HEK293T (cell line): ENCODE results near the gene RNF2.

Experiments
- CTCF ChIA-PET: fragments of 350-600 bp; formaldehyde crosslinking; extraction: SDS; loops from one replicate; lab custom pipeline; 2021; ENCODE audit warnings: antibody characterized with exemption, inconsistent platforms; lab: Yijun Ruan, JAX
- POLR2A ChIA-PET: fragments of 350-600 bp; formaldehyde crosslinking; extraction: SDS; loops from one replicate; lab custom pipeline; 2020; ENCODE audit warnings: antibody characterized with exemption, inconsistent platforms; lab: Yijun Ruan, JAX
- DNase-seq: peaks from one replicate; pipeline ENCODE4 v3.0.0; 2012; ENCODE audit warnings: mixed read lengths; ENCODE audit errors: extremely low spot score
- ARNT ChIP-seq: fragments of 450-650 bp; IDR thresholded peaks from 2 replicates; pipeline ENCODE4 v1.6.1; 2017; ENCODE audit warnings: mild to moderate bottlenecking
- BHLHE40 ChIP-seq: fragments of 450-650 bp; IDR thresholded peaks from 2 replicates; pipeline ENCODE4 v1.6.1; 2016; ENCODE audit warnings: mild to moderate bottlenecking, moderate library complexity, borderline replicate concordance
- CTBP1 ChIP-seq: fragments of 450-650 bp; IDR thresholded peaks from 2 replicates; pipeline ENCODE4 v1.6.1; 2016; ENCODE audit warnings: borderline replicate concordance
- ELF4 ChIP-seq: fragments of 450-650 bp; IDR thresholded peaks from 2 replicates; pipeline ENCODE4 v1.6.1; 2017; ENCODE audit warnings: antibody characterized with exemption
- FOXA1 ChIP-seq: fragments of 450-650 bp; IDR thresholded peaks from 2 replicates; pipeline ENCODE4 v1.6.1; 2016; ENCODE audit warnings: mild to moderate bottlenecking
- FOXK2 ChIP-seq: fragments of 450-650 bp; IDR thresholded peaks from 2 replicates; pipeline ENCODE4 v1.6.1; 2016; ENCODE audit warnings: mild to moderate bottlenecking
- FOXM1 ChIP-seq: fragments of 450-650 bp; IDR thresholded peaks from 2 replicates; pipeline ENCODE4 v1.6.1; 2017; ENCODE audit warnings: mild to moderate bottlenecking, borderline replicate concordance
- HDGF ChIP-seq: fragments of 450-650 bp; IDR thresholded peaks from 2 replicates; pipeline ENCODE4 v1.6.1; 2017; ENCODE audit warnings: antibody characterized with exemption, borderline replicate concordance
- L3MBTL2 ChIP-seq: fragments of 450-650 bp; conservative IDR thresholded peaks from 2 replicates; pipeline ENCODE4 v1.6.1; 2016; ENCODE audit warnings: mild to moderate bottlenecking
- LEF1 ChIP-seq: fragments of 450-650 bp; IDR thresholded peaks from 2 replicates; pipeline ENCODE4 v1.6.1; 2017; ENCODE audit warnings: mild to moderate bottlenecking, borderline replicate concordance
- NFRKB ChIP-seq: fragments of 450-650 bp; IDR thresholded peaks from 2 replicates; pipeline ENCODE4 v1.6.1; 2016; ENCODE audit warnings: mild to moderate bottlenecking, moderate library complexity
- PKNOX1 ChIP-seq: fragments of 450-650 bp; IDR thresholded peaks from 2 replicates; pipeline ENCODE4 v1.6.1; 2016
- SP1 ChIP-seq: fragments of 450-650 bp; IDR thresholded peaks from 2 replicates; pipeline ENCODE4 v1.6.1; 2017
- SUZ12 ChIP-seq: fragments of 450-650 bp; IDR thresholded peaks from 2 replicates; pipeline ENCODE4 v1.6.1; 2016; ENCODE audit warnings: mild to moderate bottlenecking
- TARDBP ChIP-seq: fragments of 450-650 bp; IDR thresholded peaks from 2 replicates; pipeline ENCODE4 v1.6.1; 2016
- ZNF384 ChIP-seq: fragments of 450-650 bp; IDR thresholded peaks from 2 replicates; pipeline ENCODE4 v1.6.1; 2016

RNF2 gene

GRCh38 chr1:185070051-185070450 lies 24.7 kb downstream of the RNF2 start:
- ChIA-PET POLR2A (no interaction called here), CTCF (no interaction called here)
- TF ChIP-seq ARNT (no peak), TARDBP (no peak), SUZ12 (no peak), CTBP1 (no peak), FOXM1 (no peak), SP1 (no peak), FOXA1 (no peak), NFRKB (no peak), LEF1 (no peak), HDGF (no peak), PKNOX1 (no peak), FOXK2 (no peak), L3MBTL2 (no peak), ZNF384 (no peak), ELF4 (no peak), BHLHE40 (no peak)
- DNase-seq: no peak

GRCh38 chr1:185073725-185074124 lies 28.4 kb downstream of the RNF2 start:
- POLR2A ChIA-PET: no interaction called here
- TF ChIP-seq HDGF: no peak
- no peak for DNase-seq
- CTCF ChIA-PET: interaction anchor here (0.5 kb wide), 1 partner anchor 25 kb away, joined by 3 read pairs; no protein-coding TSS in a partner anchor

- no peak for TF ChIP-seq NFRKB
- no peak for TF ChIP-seq ARNT
- no peak for TF ChIP-seq BHLHE40
- no peak for TF ChIP-seq FOXK2
- TF ChIP-seq FOXM1: no peak
- no peak for TF ChIP-seq HDGF
- no peak for TF ChIP-seq FOXA1
- TF ChIP-seq CTBP1: no peak
- TF ChIP-seq PKNOX1: no peak
- no peak for TF ChIP-seq SUZ12
- TF ChIP-seq L3MBTL2: no peak
- no peak for TF ChIP-seq SP1
- no peak for TF ChIP-seq TARDBP
- TF ChIP-seq ZNF384: no peak
- no peak for TF ChIP-seq LEF1
- no peak for TF ChIP-seq ELF4
- no peak for DNase-seq
- ChIA-PET CTCF (no interaction called here), POLR2A (no interaction called here)
Measured at GRCh38 chr1:185074307-185074706, 28.9 kb downstream of the RNF2 start.

GRCh38 chr1:185075476-185075875 lies 30.1 kb downstream of the RNF2 start:
- no peak for TF ChIP-seq L3MBTL2
- TF ChIP-seq SP1: no peak
- no peak for TF ChIP-seq ARNT
- TF ChIP-seq FOXM1: no peak
- TF ChIP-seq NFRKB: no peak
- no peak for TF ChIP-seq BHLHE40
- TF ChIP-seq ELF4: no peak
- no peak for TF ChIP-seq ZNF384
- no peak for TF ChIP-seq FOXA1
- TF ChIP-seq CTBP1: no peak
- TF ChIP-seq FOXK2: no peak
- no peak for TF ChIP-seq TARDBP
- no peak for TF ChIP-seq PKNOX1
- no peak for TF ChIP-seq SUZ12
- no peak for TF ChIP-seq LEF1
- CTCF ChIA-PET: no interaction called here
- POLR2A ChIA-PET: no interaction called here
- no peak for DNase-seq

- ChIA-PET POLR2A (no interaction called here), CTCF (no interaction called here)
- TF ChIP-seq SP1: no peak
- TF ChIP-seq ZNF384: no peak
- DNase-seq: no peak
Measured at GRCh38 chr1:185077374-185077773, 32.0 kb downstream of the RNF2 start.

GRCh38 chr1:185080422-185080821 lies 35.1 kb downstream of the RNF2 start:
- TF ChIP-seq SP1 (no peak), CTBP1 (no peak), HDGF (no peak), FOXK2 (no peak), BHLHE40 (no peak), ARNT (no peak), ELF4 (no peak), TARDBP (no peak), L3MBTL2 (no peak), NFRKB (no peak), SUZ12 (no peak)
- CTCF ChIA-PET: no interaction called here
- DNase-seq: no peak
- POLR2A ChIA-PET: no interaction called here
